HG03575 (cell line): ENCODE results near the gene ADD3.
A peak's percentile ranks its signal among the peaks of the same experiment; 100 is the strongest.
"Not testable (repeated sequence)": the region's sequence is repeated elsewhere in the genome, so short reads cannot be mapped to it uniquely, and the experiment has no call there.

ENCODE experiments used
- ATAC-seq: cut with Tn5 transposase; IDR thresholded peaks from one replicate; pipeline ENCODE4 v1.9.1; 2021; ENCODE audit not compliant: unreplicated experiment, insufficient number of reproducible peaks, low FRiP score; ENCODE audit errors: extremely low read depth

Gene ADD3

GRCh38 chr10:110049889-110050591, 42.3 kb downstream of the ADD3 start:
- not testable (repeated sequence) for ATAC-seq

DNA sequence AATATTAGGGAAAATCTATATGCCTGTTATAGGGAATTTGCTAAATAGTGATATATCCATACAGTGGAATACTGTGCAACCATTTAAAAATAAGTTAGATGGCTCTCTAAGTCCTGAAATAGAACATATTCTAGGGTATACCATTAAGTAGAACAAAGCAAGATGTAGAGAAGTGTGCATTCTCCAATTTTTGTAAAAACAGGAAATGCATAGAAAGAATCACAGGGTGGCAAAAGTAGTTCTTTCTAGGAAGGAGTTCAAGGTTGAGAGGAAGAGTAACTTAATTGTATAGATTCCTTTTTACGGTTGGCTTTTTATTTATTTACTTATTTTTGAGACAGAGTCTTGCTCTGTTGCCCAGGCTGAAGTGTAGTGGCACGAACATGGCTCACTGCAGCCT, 43.7 kb downstream of the ADD3 start:
- no peak for ATAC-seq

GRCh38 chr10:110052916-110053315, 45.1 kb downstream of the ADD3 start:
- no peak for ATAC-seq

DNA sequence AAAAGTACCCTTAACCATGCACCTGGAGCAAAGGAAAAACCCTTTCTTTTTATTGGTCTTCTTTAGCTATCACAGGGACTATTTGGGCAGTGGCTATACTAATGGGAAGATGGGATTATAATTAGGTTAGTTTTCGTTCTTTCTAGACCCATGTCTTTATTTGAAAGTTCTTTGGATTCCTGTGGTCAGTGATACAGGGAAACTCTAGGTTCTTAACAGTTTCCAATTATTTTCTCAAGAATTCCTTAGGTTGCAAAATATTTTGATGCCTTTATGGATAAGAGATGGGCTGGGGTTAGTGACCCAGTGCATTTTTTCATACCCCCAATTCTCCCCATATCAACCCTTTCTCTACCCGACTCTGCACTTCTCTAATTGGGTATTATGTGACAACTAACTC, 49.0 kb downstream of the ADD3 start:
- ATAC-seq = no peak

GRCh38 chr10:110057456-110057855, 49.7 kb downstream of the ADD3 start:
- no peak for ATAC-seq

DNA sequence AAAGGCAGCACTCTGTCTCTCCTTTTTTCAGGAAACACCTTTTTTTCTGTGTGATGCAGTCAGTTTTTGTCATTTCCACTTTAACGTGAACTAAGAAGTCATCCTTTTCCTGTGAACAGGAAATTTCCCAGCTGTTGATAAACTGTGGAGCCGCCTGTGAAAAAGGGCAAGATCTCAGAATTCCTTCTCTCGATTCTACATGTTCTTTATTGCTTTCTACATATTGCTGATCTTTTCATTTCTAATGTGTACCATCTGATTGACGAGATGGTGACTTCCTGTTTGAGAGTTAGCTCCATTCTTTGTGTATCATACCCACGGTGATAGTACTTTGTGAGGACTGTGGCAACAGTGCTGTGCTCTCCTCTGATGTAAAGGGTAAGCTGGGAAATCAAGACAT, 50.4 kb downstream of the ADD3 start:
- ATAC-seq = no peak

DNA sequence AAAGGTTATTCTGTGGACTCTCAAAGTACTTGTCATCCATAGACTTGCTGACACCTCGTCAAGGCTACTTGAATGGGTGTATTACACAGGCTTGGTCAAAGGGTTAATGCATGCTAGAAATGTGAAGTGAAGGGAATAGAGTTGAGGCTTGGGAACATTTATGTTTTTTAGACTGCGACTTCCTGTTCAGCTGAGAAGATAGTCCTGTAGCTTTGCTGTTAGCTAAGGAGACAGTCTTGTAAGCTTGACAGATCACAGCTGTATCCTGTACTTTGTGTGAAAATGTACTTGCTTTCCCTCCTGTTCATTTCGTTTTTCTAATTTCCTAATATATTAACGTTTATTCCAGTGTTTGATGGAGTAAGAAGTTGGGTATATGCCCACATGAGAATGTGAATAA, 52.1 kb downstream of the ADD3 start:
- peak; percentile 47 for ATAC-seq

GRCh38 chr10:110061687-110062086, 53.9 kb downstream of the ADD3 start:
- no peak for ATAC-seq

DNA sequence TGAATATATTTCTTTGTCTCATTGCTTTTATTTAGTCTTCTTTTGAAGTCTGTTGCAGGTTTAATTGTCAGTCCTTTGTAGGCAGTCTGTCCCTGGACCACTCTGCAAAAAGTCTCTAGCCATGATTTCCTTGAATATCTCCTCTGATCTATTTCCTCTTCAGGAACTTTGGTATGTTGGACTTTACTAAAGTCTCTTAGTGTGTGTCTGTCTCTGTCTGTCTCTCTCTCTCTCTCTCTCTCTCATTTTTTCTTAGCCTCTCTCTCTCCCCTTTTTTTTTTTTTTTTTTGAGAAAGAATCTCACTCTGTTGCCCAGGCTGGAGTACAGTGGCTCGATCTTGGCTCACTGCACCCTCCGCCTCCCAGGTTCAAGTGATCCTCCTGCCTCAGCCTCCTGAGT, 57.5 kb downstream of the ADD3 start:
- no peak for ATAC-seq

DNA sequence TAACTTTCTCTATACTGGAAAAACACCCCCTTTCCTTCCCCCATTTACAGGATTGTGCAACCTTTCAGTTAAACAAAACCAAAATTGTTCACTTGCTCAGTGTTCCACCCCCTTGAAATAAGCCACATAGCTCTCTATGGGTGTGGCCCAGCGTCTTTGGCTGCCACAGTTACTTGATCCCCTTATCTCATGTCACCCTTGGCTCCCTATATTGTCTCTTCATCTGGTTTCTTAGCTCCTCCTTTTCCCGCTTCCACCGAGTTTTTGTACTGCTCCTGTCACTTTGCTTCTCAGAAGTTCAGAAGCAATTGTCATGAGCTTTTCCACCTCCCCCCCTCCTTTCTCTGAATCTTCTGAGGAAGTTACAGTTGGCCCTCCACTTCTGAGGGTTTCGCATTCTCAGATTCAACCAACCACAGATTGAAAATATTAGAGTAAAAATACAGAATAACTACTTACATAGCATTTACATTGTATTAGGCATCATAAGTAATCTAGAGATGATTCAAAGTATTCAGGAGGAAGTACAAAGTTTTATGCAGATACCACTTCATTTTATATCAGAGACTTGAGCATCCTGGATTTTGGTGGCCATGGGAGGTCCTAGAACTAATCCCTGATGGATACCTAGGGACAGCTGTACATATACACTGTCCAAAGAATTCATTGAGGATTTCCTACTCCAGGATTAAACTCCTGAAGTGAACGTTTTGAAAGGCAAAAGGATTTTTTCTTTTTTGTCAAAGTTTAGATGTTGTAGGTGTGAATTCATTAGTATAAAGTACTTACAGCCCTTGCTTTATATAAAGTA, 60.4 kb downstream of the ADD3 start:
- ATAC-seq = peak; percentile 37

- no peak for ATAC-seq
Measured at GRCh38 chr10:110068780-110069179, 61.0 kb downstream of the ADD3 start.

DNA sequence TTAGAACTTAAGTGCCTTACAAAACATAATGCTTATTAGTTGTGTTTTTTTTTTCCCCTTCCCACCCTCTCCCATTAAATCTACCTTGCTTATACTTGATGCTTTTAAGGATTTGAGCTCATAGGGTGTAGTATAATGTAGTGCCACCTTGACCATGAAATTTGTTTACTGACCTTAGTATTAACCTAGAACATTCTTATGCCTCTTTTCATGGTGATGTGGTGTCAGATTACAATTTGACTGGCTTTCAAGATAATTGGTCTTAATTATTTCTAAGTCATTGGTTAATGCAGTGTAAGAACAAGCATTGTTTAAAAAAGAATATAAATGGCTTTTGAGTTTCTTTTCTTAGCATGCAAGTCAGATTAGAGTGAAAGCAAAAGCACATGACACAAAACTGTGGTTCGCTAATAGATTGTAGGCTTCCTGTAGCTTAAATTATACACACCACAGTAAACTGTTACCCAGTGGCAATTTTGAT, 61.8 kb downstream of the ADD3 start:
- peak; percentile 45 for ATAC-seq

- no peak for ATAC-seq
Measured at GRCh38 chr10:110073896-110074295, 66.1 kb downstream of the ADD3 start.

GRCh38 chr10:110074298-110074697, 66.5 kb downstream of the ADD3 start:
- ATAC-seq = no peak

DNA sequence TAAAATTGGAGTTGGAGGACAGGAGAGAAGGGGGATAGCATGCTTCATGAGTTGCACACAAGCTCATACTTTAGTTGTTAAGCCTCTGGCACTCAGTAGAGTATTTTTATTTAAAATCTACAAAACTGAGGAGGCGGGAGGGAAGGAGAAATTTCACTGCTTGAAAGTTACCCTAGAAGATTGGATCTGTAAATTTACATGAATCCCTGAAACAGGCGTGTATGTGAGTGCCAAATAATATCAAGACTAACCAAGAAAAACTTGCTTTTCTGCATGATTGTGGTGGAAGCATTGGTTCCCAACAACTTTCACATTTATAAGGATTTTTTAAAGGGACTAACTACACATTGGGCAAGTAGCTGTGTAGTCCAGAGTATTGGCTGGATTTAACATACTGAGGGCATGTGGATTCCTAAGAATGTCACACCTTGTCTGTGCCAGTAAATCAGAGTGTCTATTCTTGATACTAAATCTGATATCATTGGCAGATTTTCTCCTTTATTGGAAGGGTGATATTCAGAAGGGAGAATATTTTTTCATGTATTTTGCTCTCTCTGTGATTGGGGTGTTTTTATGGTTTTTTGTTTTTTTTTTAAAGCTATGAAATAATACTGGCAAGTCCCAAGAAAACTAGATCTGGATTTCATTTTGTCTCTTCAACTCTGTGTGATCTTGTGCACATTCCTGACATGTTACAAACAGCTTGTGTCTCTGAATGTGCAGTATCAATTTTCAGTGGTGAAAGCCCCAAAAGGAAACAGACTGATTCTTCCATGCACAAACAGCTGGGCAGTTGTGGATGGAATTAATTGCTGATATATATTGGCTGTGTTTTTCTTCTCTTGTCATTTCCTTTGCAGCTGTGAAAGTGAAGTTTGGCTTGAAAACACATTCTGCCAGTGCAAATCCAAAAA, 67.2 kb downstream of the ADD3 start:
- no peak for ATAC-seq

DNA sequence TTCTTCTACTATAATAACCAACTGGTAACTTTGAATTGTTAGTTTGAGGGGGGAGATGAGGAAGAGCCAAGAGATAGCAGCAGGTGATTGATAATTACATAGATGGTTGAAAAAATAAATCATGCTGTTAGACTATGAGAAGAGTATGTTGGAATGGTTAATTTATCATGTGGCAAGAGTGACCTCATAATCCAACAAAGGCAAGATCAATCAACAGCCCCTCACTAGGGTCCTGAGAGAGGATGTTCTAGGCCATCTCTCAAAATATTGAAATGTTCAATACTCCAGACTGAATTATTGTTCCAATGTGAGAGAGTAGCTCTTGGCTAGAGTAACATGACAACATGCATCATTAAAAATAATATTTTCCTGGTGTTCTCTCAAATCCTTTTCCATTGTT, 67.9 kb downstream of the ADD3 start:
- ATAC-seq = no peak

DNA sequence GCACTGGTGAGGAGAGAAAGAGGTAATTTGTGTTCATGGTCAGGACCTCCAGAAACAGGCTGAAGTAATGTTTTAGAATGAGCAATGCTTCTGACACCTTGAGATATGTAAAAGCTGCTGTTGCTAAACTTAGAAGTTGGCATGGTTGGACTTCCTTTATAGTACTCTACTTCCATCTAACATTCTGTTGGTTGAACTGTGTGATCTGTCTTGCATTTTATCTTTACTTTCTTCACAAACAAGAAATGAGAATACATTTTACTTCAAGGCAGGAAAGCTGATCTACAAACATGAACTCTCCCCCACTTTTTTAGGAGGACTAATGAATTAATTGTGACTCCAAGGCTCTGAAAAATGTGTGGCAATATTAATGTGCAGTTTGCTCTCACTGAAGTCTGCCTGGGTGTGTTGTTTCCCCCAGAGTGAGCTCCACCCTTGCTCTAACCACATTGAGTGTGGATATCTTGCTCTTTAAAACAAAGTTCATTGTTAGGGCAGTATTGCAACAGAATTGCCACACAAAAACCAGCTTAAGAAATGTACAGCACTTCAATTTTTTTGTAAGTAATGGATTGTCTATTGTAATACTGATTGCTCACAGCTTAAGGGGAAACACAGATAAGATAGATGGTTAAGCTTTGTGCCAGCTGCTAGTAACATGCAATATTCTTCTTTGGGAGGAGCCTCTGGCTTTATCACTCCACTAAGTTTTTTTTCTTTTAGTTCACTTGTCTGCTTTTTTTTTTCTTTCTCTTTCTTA, 69.0 kb downstream of the ADD3 start:
- ATAC-seq = peak; percentile 62

DNA sequence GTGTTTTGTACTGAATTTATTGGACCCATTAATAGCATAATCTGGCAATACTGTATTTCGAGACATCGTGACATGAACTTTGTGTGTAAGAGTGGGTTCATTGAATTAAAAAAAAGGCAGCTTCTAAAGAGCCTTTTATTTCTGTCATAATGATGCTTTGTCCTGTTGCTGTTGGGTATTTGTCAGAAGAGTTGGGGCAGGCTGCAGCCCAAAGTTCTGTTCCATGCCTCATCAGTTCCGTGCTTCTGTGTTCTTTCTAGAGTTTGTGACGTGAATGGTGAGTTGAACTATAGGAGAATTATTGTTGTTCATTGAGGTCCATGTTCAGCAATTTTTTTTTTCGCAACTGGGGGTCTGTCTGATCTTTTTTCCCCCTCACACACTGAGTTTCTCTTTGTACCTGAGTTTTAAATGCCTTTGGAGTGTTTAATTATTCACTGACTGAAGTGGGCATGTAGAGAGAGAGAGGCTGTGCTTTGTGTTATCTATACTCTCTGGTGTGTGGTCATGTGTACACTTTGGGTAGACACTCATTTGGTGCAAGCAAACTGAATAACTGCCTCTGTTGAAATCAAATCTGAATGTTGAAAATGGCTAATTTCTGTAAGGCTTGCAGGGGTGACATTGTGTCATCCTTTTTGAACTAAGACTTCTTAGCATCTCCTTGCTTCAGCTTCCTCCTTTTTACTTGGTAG, 69.8 kb downstream of the ADD3 start:
- ATAC-seq = no peak
